CD4-positive, alpha-beta memory T cell (primary cell): ENCODE measurements around the gene MLN. TPM values are rescaled to one million over a fixed set of nuclear protein-coding genes. Genes with fewer than 3 reads are reported as not detected.

Experiments
- CTCF ChIA-PET: fragments of 350-600 bp; sonication (Branson Sonifier 250); formaldehyde crosslinking; loops from one replicate; lab custom pipeline; 2021; ENCODE audit warnings: inconsistent platforms; ENCODE audit not compliant: partially characterized antibody; lab: Charles Lee
- POLR2A ChIA-PET: fragments of 350-600 bp; sonication (Branson Sonifier 250); formaldehyde crosslinking; loops from one replicate; lab custom pipeline; 2021; ENCODE audit not compliant: partially characterized antibody; lab: Charles Lee
- DNase-seq, 5 donors: peaks; one replicate each; pipeline versions ENCODE4 v3.0.0 to v3.0.0-alpha.2; 2020 to 2022; ENCODE audit warnings: mixed read lengths in 1 of 5
- H3K27ac ChIP-seq: one replicate; pipeline ENCODE4 v1.7.0; 2013; ENCODE audit warnings: low read depth, low read length
- H3K27me3 ChIP-seq: 2 replicates; pipeline ENCODE4 v1.7.0; 2013; ENCODE audit warnings: mild to moderate bottlenecking, low read length, moderate library complexity; ENCODE audit not compliant: insufficient read depth
- H3K36me3 ChIP-seq: 2 replicates; pipeline ENCODE4 v1.7.0; 2013; ENCODE audit warnings: mild to moderate bottlenecking, low read length, moderate library complexity; ENCODE audit not compliant: insufficient read depth
- H3K4me1 ChIP-seq: 2 replicates; pipeline ENCODE4 v1.7.0; 2013; ENCODE audit warnings: mild to moderate bottlenecking, low read length, moderate library complexity; ENCODE audit not compliant: insufficient read depth
- H3K4me3 ChIP-seq, 2 donors: one replicate each; pipeline ENCODE4 v1.7.0; 2013; ENCODE audit warnings: low read length in 2 of 2, mild to moderate bottlenecking in 1 of 2
- H3K9me3 ChIP-seq, 2 donors: one replicate each; pipeline ENCODE4 v1.7.0; 2013; ENCODE audit warnings: low read length in 2 of 2, control low read depth in 1 of 2; ENCODE audit not compliant: control insufficient read depth in 1 of 2
- H3K27ac Mint-ChIP-seq, 7 donors: one replicate each; pipeline ENCODE4 v1.8.0; 2020 to 2021; ENCODE audit warnings: mixed read lengths in 7 of 7, mild to moderate bottlenecking in 6 of 7, inconsistent platforms in 3 of 7, moderate library complexity in 3 of 7
- H3K27me3 Mint-ChIP-seq, 2 donors: one replicate each; pipeline ENCODE4 v1.8.0; 2020 to 2021; ENCODE audit warnings: mixed read lengths in 2 of 2
- H3K36me3 Mint-ChIP-seq, 2 donors: one replicate each; pipeline ENCODE4 v1.8.0; 2020 to 2021; ENCODE audit warnings: mixed read lengths in 2 of 2, inconsistent platforms in 1 of 2, mild to moderate bottlenecking in 1 of 2
- H3K4me1 Mint-ChIP-seq, 4 donors: one replicate each; pipeline ENCODE4 v1.8.0; 2020 to 2021; ENCODE audit warnings: mixed read lengths in 4 of 4, mild to moderate bottlenecking in 1 of 4
- H3K4me3 Mint-ChIP-seq, 8 donors: one replicate each; pipeline ENCODE4 v1.8.0; 2020 to 2021; ENCODE audit warnings: mixed read lengths in 8 of 8, mild to moderate bottlenecking in 7 of 8, moderate library complexity in 6 of 8, inconsistent platforms in 3 of 8
- H3K9me3 Mint-ChIP-seq, 8 donors: one replicate each; pipeline ENCODE4 v1.8.0; 2020 to 2021; ENCODE audit warnings: mixed read lengths in 8 of 8, mild to moderate bottlenecking in 5 of 8, inconsistent platforms in 3 of 8, moderate library complexity in 1 of 8
- intact Hi-C: fragments of 100-400 bp; cut with micrococcal nuclease; formaldehyde crosslinking; loops from one replicate; pipeline ENCODE4 v1.15.1; 2023
- polyA plus RNA-seq, 2 donors: library from polyadenylated mRNA; unstranded; fragments of 300-500 nt; fragmentation: Illumina TruSeq; gene quantifications; one replicate each; pipeline ENCODE4 v1.2.3, GENCODE V29; 2021
- total RNA-seq, 2 experiments: library from RNA; stranded (reverse); gene quantifications; one replicate each; pipeline ENCODE4 v1.2.3, GENCODE V29; 2021

MLN gene
- total and polyA plus RNA-seq, 4 experiments from 2014 or later = not detected

DNA sequence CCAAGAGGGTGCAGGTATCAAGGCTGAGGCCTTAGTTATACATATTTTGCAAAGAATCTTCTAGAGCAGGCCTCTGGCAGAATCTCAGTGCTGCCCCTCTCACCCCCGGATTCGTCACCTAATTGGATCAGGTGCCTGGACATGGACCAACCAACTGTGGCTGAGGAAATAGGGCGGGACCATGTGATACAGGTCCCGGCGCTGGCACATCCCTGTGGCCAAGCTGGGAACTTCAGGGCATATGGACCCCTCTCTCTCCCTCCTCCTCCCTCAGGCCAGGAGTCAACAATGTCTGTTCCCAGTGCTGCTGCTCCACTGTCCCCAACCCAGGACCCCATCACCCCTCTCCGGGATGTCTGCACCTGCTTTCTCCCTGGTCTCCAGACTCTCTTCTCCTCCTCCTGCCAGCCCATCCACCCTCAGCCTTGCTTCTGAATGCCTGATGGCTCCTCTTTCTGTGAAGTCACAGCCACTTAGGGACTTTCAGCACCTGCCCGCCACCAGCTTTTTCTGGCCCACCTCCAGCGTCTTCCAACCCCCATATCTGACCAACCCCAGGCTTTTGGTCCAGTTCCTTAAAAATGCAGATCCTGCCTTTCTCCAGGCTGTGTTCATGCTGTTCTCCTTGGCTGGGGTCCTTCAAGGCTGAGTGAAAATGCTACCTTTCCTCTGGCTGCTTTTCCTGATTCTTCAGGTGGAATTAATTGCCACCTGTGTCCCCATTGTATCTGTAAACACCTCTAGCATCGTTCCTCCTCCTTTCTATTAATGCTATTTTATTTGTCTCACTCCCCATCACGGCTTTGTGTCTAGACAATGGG is 19.0 kb upstream of the MLN start:
- Histone ChIP-seq H3K9me3 (no peaks in the 10 kb centered on the region), H3K36me3 (no peaks in the 10 kb centered on the region), H3K4me3 (no peak overlapping the region), H3K4me1 (peaks cover 5% of the 10 kb centered on the region), H3K27me3 (no peaks in the 10 kb centered on the region), H3K27ac (no peak overlapping the region)
- CTCF ChIA-PET = no interaction called here
- H3K27me3 Mint-ChIP-seq = no peaks in the 10 kb centered on the region
- DNase-seq = no peak
- no peaks in the 10 kb centered on the region for H3K36me3 Mint-ChIP-seq
- H3K27ac Mint-ChIP-seq = no peak overlapping the region
- H3K9me3 Mint-ChIP-seq = no peaks in the 10 kb centered on the region
- intact Hi-C loops = no loop called here
- POLR2A ChIA-PET = no interaction called here
- no peak overlapping the region for H3K4me3 Mint-ChIP-seq
- H3K4me1 Mint-ChIP-seq = peaks cover 0 to 5% (median 3%) of the 10 kb centered on the region in 4 donors

DNA sequence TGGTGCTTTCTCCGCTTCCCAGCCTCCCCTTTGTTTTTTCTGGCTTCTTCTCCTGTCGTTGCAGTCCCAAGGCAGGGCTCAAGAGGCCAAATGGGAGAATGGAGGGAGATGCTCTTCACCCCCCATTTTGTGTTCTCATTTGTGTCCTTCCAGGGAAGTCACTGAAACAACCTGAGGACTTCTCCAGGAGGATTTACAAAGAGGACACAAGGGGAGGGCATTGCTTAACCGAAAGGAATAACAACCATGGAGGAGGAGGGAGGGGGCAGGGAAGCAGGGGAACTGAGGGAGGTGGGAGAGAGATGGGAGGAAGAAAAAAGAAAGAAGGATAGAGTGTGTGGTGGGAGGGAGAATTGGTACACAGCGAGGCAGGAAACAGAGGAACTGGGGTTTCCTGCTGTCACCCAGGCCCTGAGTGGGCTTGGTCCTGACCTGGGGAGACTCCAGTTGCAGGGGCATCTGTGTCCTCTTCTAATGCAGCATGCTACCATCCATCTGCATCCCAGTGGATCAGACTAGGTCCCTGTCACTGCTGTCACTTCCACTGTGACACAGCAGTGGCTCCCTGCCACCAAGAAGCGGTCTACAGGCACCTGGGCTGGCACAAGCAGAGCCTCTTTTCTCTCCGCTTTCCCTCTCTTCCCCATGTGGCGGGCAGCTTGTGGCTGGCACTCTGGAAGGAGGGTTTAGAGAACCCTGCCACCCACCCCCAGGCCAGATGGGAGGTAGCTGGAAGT is 17.1 kb upstream of the MLN start:
- Mint-ChIP-seq H3K4me3 (no peak overlapping the region), H3K27me3 (no peaks in the 10 kb centered on the region), H3K36me3 (no peaks in the 10 kb centered on the region), H3K27ac (no peak overlapping the region), H3K4me1 (peaks cover 0 to 5% (median 3%) of the 10 kb centered on the region in 4 donors), H3K9me3 (no peaks in the 10 kb centered on the region)
- H3K27ac ChIP-seq = no peak overlapping the region
- H3K4me1 ChIP-seq = peaks cover 5% of the 10 kb centered on the region
- H3K4me3 ChIP-seq = no peak overlapping the region
- intact Hi-C loops = no loop called here
- ChIA-PET CTCF (no interaction called here), POLR2A (no interaction called here)
- no peaks in the 10 kb centered on the region for H3K9me3 ChIP-seq
- no peaks in the 10 kb centered on the region for H3K36me3 ChIP-seq
- no peak for DNase-seq
- H3K27me3 ChIP-seq = no peaks in the 10 kb centered on the region

DNA sequence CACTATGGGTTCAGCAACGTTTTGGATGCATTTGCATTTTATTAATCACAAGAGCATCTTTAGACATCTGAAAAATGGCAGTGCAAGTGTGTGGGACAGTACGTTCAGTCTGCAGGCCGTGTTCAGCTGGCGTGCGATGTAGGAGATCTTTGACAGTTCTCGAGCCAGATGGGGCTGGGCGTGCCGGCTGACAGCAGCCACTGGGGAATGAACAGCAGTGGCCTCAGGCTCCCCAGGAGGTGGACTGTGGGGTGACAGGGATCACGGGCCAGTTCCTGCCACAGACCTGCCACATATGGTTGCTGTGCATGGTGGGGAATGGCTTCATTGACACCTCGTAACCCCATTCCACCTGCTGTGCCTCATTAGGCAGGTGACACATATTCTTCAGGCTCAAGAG is 16.4 kb upstream of the MLN start:
- H3K27me3 Mint-ChIP-seq = peaks cover 3% of the 10 kb centered on the region in 2 donors
- no peak overlapping the region for H3K4me3 Mint-ChIP-seq
- DNase-seq = no peak
- H3K27ac ChIP-seq = no peak overlapping the region
- H3K9me3 ChIP-seq = no peaks in the 10 kb centered on the region
- no peaks in the 10 kb centered on the region for H3K27me3 ChIP-seq
- peaks cover 5% of the 10 kb centered on the region for H3K4me1 ChIP-seq
- no peaks in the 10 kb centered on the region for H3K36me3 ChIP-seq
- peaks cover 0 to 5% (median 3%) of the 10 kb centered on the region in 4 donors for H3K4me1 Mint-ChIP-seq
- H3K36me3 Mint-ChIP-seq = no peaks in the 10 kb centered on the region
- ChIA-PET CTCF (no interaction called here), POLR2A (no interaction called here)
- intact Hi-C loops = no loop called here
- no peak overlapping the region for H3K4me3 ChIP-seq
- no peaks in the 10 kb centered on the region for H3K9me3 Mint-ChIP-seq
- no peak overlapping the region for H3K27ac Mint-ChIP-seq

DNA sequence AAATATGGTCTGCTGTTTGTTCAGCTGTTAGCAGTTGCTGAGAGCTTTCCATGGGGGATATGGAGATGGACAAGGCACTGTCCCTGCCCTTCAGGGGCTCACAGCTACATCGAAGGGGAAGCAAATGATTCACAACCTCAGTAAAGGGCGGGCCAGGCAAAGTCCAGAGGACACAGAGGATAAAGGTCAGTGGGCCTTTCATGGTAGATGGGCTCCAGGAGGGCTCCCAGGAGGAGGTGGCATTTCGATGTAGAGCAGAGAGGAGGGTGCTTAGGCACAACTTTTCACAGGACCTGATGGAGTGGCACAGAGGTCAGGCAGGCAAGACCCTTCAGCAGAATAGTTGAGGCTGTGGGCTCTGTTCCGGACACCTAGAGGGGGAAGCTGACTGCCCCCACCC is 15.2 kb upstream of the MLN start:
- DNase-seq = no peak
- POLR2A ChIA-PET = no interaction called here
- H3K36me3 ChIP-seq = no peaks in the 10 kb centered on the region
- Mint-ChIP-seq H3K9me3 (no peaks in the 10 kb centered on the region), H3K27me3 (peaks cover 8 to 10% of the 10 kb centered on the region in 2 donors), H3K4me1 (peaks cover 0 to 5% (median 3%) of the 10 kb centered on the region in 4 donors), H3K36me3 (no peaks in the 10 kb centered on the region), H3K4me3 (no peak overlapping the region), H3K27ac (no peak overlapping the region)
- CTCF ChIA-PET = no interaction called here
- no peak overlapping the region for H3K27ac ChIP-seq
- H3K4me3 ChIP-seq = no peak overlapping the region
- H3K4me1 ChIP-seq = peaks cover 5% of the 10 kb centered on the region
- H3K9me3 ChIP-seq = no peaks in the 10 kb centered on the region
- H3K27me3 ChIP-seq = no peaks in the 10 kb centered on the region
- intact Hi-C loops = no loop called here

DNA sequence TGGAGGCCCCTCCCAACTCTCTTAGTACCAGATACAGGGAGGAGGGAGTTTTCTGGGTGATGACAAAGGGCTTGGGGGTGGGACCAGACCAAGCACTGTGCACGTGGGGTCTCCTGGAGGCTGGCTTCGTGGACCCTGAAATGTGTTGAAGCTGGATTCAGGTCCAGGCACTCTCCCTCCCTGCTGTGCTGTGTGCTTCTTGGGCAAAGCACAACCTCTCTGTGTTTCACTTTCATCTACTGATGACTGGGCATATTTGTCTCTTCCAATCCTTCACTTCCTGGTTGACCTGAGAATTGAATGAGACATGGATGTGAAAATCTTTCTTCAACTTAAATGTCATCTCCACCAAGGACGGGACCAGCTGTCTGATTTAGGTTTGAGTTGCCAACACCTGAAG is 14.5 kb upstream of the MLN start:
- Mint-ChIP-seq H3K4me1 (peaks cover 0 to 5% (median 3%) of the 10 kb centered on the region in 4 donors), H3K36me3 (no peaks in the 10 kb centered on the region), H3K27ac (no peak overlapping the region), H3K27me3 (peaks cover 10 to 13% of the 10 kb centered on the region in 2 donors), H3K4me3 (no peak overlapping the region), H3K9me3 (peaks cover 0 to 2% (median 0%) of the 10 kb centered on the region in 8 donors)
- Histone ChIP-seq H3K36me3 (no peaks in the 10 kb centered on the region), H3K4me3 (no peak overlapping the region), H3K27me3 (no peaks in the 10 kb centered on the region), H3K9me3 (no peaks in the 10 kb centered on the region), H3K4me1 (peaks cover 5% of the 10 kb centered on the region), H3K27ac (no peak overlapping the region)
- intact Hi-C loops = no loop called here
- no peak for DNase-seq
- ChIA-PET CTCF (no interaction called here), POLR2A (no interaction called here)

DNA sequence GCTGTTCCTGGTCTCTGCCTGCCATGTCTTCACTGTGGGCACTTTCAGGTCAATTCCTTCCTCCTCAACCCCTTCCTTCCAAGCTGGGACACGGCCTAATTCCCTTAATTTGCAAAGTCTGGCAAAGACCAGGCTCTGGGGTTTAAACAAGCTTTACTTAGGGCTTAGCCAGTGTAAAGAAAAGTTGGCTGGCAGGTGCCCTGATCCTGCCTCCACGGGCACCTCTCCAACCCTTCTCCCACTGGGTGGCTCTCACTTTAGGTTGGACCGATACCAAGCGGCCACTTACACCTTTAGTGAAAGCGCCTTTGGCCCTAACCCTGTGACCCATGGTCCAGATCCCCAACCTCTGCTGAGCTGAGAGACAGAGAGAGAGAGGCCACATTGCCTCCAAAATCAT is 13.7 kb upstream of the MLN start:
- H3K4me1 Mint-ChIP-seq = peaks cover 0 to 5% (median 3%) of the 10 kb centered on the region in 4 donors
- intact Hi-C loops = no loop called here
- Histone ChIP-seq H3K9me3 (no peaks in the 10 kb centered on the region), H3K27ac (no peak overlapping the region), H3K27me3 (no peaks in the 10 kb centered on the region), H3K36me3 (no peaks in the 10 kb centered on the region), H3K4me1 (peaks cover 5% of the 10 kb centered on the region), H3K4me3 (no peak overlapping the region)
- H3K36me3 Mint-ChIP-seq = no peaks in the 10 kb centered on the region
- H3K27me3 Mint-ChIP-seq = peaks cover 13% of the 10 kb centered on the region in 2 donors
- DNase-seq = no peak
- H3K4me3 Mint-ChIP-seq = no peak overlapping the region
- ChIA-PET POLR2A (no interaction called here), CTCF (no interaction called here)
- no peak overlapping the region for H3K27ac Mint-ChIP-seq
- H3K9me3 Mint-ChIP-seq = peaks cover 0 to 2% (median 0%) of the 10 kb centered on the region in 8 donors

DNA sequence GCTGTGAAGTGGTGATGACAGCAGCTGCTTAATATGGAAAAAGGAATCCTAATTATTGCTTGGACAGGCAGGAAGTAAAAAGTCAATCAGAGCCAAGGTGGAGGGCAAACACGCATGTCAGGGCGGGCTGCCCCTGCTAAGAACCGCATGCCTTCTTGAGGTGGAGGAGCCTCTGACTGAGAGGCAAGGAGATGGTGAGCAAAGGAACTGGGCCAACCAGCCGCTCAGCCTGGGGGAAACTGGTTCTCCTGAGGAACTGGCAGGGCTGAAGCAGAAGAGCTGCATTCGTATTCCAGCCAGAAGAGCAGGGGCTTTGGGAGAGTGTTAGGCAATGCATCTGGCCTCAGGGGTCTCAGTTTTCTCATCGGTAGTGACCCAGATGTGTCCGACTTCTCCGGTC is 13.1 kb upstream of the MLN start:
- CTCF ChIA-PET = no interaction called here

More for the DNA sequence above, 13.1 kb upstream of the MLN start:
- Mint-ChIP-seq H3K27ac (no peak overlapping the region), H3K36me3 (no peaks in the 10 kb centered on the region), H3K4me3 (no peak overlapping the region), H3K27me3 (peaks cover 16 to 18% of the 10 kb centered on the region in 2 donors), H3K4me1 (peaks cover 0 to 5% (median 3%) of the 10 kb centered on the region in 4 donors), H3K9me3 (peaks cover 0 to 2% (median 0%) of the 10 kb centered on the region in 8 donors)
- H3K27ac ChIP-seq = no peak overlapping the region
- H3K36me3 ChIP-seq = no peaks in the 10 kb centered on the region
- intact Hi-C loops = no loop called here
- no peak overlapping the region for H3K4me3 ChIP-seq
- no peaks in the 10 kb centered on the region for H3K9me3 ChIP-seq
- no peak for DNase-seq
- H3K4me1 ChIP-seq = peaks cover 5% of the 10 kb centered on the region
- H3K27me3 ChIP-seq = no peaks in the 10 kb centered on the region
- POLR2A ChIA-PET = no interaction called here
